ENCODE data around the gene ATP10D.

DNA sequence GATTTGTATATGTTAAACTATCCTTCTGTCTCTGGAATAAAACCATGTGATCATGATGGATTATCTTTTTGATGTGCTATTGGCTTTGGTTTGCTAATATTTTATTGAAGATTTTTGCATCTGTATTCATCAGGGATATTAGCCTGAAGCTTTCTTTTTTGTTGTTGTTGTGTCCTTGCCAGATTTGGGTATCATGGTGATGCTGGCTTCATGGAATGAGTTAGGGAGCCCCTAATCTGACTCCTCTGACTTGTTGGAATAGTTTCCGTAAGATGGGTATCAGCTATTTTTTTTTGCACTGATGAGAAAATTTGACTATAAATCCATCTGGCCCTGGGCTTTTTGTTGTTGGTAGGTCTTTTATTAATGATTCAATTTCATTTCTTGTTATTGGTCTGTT is 45.7 kb downstream of the ATP10D start:
- TF ChIP-seq, protein P1, sequence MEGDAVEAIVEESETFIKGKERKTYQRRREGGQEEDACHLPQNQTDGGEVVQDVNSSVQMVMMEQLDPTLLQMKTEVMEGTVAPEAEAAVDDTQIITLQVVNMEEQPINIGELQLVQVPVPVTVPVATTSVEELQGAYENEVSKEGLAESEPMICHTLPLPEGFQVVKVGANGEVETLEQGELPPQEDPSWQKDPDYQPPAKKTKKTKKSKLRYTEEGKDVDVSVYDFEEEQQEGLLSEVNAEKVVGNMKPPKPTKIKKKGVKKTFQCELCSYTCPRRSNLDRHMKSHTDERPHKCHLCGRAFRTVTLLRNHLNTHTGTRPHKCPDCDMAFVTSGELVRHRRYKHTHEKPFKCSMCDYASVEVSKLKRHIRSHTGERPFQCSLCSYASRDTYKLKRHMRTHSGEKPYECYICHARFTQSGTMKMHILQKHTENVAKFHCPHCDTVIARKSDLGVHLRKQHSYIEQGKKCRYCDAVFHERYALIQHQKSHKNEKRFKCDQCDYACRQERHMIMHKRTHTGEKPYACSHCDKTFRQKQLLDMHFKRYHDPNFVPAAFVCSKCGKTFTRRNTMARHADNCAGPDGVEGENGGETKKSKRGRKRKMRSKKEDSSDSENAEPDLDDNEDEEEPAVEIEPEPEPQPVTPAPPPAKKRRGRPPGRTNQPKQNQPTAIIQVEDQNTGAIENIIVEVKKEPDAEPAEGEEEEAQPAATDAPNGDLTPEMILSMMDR (IDR thresholded peaks at IDR 0.05) = no peak
- no peak for TF ChIP-seq POLR2A (IDR thresholded peaks at IDR 0.05)

Data from tibial nerve (tissue), 3 donors.